A375 (cell line): ENCODE results near the gene FOXR2. TPM values are rescaled to one million over a fixed set of nuclear protein-coding genes. Genes with fewer than 3 reads are reported as not detected.

ENCODE experiments used
- small RNA-seq: library from RNA; depleted of rRNA; stranded (forward); fragments of <200 nt; gene quantifications from one replicate; pipeline ENCODE3, GENCODE V24; 2014
- total RNA-seq: library from RNA; depleted of rRNA; stranded (reverse); fragments of >200 nt; shearing (Covaris generic); gene quantifications from 2 replicates; pipeline ENCODE4 v1.2.3, GENCODE V29; 2014; rRNA removed

The FOXR2 gene
- 11.8 TPM in 2 replicates for total RNA-seq

GRCh38 chrX:55623100-55623499 is at the start of gene FOXR2:
Gene FOXR2 (plus strand): TSS chrX:55623400. CDS start chrX:55623712, 312 bp downstream.

Small RNA genes lying within 50 kb of the gene (small RNA-seq; reads per million reads assigned to genes)
- not detected for gene RF00019

Other genes with a start within 250 kb of the FOXR2 start
- gene MAGEH1, start 171.3 kb upstream of the FOXR2 start, total RNA-seq, result 5.6 and 10.5 TPM in 2 replicates
- 0.05 and 0.26 TPM in 2 replicates for gene USP51, start 133.6 kb upstream of the FOXR2 start, total RNA-seq
- gene RRAGB, start 94.3 kb downstream of the FOXR2 start, total RNA-seq, result 8.7 and 17.7 TPM in 2 replicates